ENCODE results near the gene NEUROG2.

NEUROG2 gene

DNA sequence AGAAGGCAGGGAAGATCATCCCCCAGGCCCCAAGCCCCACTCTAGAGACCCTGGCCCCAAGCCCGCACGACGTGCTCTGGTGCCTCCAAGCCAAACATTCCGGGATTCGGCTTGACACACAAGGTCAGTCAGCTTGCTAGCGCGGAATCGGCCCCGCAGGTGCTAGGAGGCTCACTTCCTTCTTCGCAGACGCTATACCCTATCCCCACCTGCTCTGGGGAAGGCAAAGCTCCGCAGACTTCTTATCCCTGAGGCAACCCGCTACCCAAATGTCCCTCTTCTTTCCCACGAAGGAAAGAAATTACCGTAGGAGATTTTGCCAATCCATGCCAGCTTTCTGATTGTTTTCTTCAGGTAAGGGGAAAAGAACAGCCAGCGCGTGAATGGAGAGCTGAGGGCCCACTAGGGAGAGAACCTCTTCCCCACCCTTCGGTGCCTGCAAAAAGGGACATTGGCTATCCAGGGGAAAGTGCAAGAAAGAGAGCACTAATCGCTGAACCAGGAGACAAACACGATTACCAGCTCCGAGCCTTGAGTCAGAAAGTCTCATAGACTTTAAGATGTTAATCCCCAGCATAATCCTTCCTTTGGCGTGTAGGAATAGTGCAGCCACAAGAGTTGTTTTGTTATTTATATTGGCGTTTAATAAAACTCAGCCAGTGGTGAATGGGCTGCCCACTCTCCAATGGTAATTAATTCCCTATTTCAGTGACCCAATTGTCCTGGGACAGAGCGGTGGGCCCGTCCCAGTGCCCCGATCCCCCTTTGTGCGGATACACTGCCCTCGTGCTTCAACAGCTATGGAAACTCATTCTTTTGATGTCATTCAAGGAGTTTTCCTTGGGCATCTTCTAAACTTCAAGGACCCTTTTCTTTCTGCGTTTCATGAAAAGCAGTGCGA, 5.4 kb upstream of the NEUROG2 start:
- WGBS, 2 experiments = 1% methylated on average over 30 of the region's 30 CpGs
- H3K4me3 ChIP-seq (ENCODE audit: insufficient read depth, low read depth, low read length) = no peak overlapping the region
- H3K27me3 ChIP-seq (ENCODE audit: control insufficient read depth, insufficient read depth, low read length, poor library complexity, severe bottlenecking) = peaks cover 98% of the 10 kb centered on the region
- no peaks in the 10 kb centered on the region for H3K36me3 ChIP-seq (ENCODE audit: control insufficient read depth, insufficient read depth, low read length)
- peak overlapping the region; percentile 38 for H3K27ac ChIP-seq (ENCODE audit: insufficient read depth, low read depth, low read length, poor library complexity, severe bottlenecking)
- H3K4me1 ChIP-seq (ENCODE audit: control insufficient read depth, insufficient read depth, low read length) = peaks cover 41% of the 10 kb centered on the region
- no peaks in the 10 kb centered on the region for H3K9me3 ChIP-seq (ENCODE audit: control insufficient read depth, low read length)

- Histone ChIP-seq H3K9me3 (ENCODE audit: control insufficient read depth, low read length) (no peaks in the 10 kb centered on the region), H3K4me1 (ENCODE audit: control insufficient read depth, insufficient read depth, low read length) (peaks cover 45% of the 10 kb centered on the region), H3K27ac (ENCODE audit: insufficient read depth, low read depth, low read length, poor library complexity, severe bottlenecking) (no peak overlapping the region), H3K36me3 (ENCODE audit: control insufficient read depth, insufficient read depth, low read length) (no peaks in the 10 kb centered on the region), H3K4me3 (ENCODE audit: insufficient read depth, low read depth, low read length) (no peak overlapping the region), H3K27me3 (ENCODE audit: control insufficient read depth, insufficient read depth, low read length, poor library complexity, severe bottlenecking) (peaks cover 100% of the 10 kb centered on the region)
- 0 to 2% methylated on average over 25 of the region's 25 CpGs for WGBS, 2 experiments
Observed at GRCh38 chr4:112520598-112521122, 4.7 kb upstream of the NEUROG2 start.

DNA sequence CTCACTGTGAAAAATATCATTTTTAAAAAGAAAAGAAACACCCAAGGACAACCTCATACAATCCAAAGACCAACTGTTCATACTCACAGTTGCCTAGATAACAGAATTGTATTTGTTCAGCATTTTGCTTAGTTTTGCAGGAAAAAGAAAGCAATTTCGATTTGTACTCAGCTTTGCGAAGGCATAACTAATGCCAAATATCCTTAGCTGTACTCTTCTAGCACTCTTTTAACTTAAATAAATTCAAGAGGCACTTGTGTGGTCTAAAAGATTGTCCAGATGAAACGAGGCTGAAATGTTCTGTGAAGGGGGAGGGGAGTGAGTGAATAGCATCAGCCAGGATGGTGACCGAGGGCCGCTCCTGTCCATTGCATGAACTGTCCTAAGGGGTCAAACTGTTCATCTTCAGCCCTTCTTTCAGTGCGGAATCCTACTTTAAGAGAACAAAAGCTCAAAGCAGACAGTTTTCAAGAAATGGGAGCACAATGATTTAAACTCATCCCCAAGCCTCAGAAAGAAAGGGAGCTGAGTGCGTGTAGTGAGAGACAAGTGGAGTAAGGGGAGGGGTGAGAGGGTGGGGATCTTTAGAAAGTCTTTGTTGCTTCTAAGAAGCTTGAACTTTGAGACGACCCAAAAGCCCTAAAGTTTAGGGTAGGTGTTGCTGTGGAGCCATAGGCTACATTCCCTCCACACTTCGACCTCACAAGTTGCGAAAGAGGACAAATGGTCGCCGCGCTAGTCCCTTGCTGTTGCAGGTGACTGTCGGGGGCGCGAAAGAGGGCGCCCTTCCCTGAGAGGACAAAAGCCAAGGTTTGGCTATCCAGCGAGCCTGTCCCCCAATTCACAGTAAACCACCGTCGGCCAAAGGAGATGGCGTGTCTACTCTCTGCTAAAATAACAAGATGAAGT, 4.0 kb upstream of the NEUROG2 start:
- H3K4me1 ChIP-seq (ENCODE audit: control insufficient read depth, insufficient read depth, low read length) = peaks cover 48% of the 10 kb centered on the region
- H3K27ac ChIP-seq (ENCODE audit: insufficient read depth, low read depth, low read length, poor library complexity, severe bottlenecking) = no peak overlapping the region
- H3K27me3 ChIP-seq (ENCODE audit: control insufficient read depth, insufficient read depth, low read length, poor library complexity, severe bottlenecking) = peaks cover 100% of the 10 kb centered on the region
- WGBS, 2 experiments = 3 to 4% methylated on average over 21 of the region's 21 CpGs
- no peak overlapping the region for H3K4me3 ChIP-seq (ENCODE audit: insufficient read depth, low read depth, low read length)
- no peaks in the 10 kb centered on the region for H3K9me3 ChIP-seq (ENCODE audit: control insufficient read depth, low read length)
- H3K36me3 ChIP-seq (ENCODE audit: control insufficient read depth, insufficient read depth, low read length) = no peaks in the 10 kb centered on the region

DNA sequence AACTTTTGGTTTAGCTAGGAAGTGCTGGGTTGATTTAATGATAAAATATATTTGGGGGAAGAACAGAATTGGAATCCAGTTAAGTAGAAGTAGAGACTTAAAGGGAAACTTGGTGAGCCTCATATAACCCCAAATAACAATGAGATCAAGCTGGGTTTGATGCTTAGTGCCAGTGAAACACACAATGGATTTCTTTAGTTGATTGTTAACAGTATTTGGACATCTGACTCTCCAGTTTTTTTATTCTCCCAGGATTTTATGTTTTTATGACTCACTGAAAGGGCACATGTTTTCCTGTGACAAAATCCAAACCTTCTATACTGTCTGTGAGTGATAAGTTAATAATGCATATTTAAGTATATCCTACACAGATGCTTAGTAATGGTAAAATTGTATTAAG, 2.7 kb upstream of the NEUROG2 start:
- Histone ChIP-seq H3K4me1 (ENCODE audit: control insufficient read depth, insufficient read depth, low read length) (peaks cover 51% of the 10 kb centered on the region), H3K27me3 (ENCODE audit: control insufficient read depth, insufficient read depth, low read length, poor library complexity, severe bottlenecking) (peaks cover 100% of the 10 kb centered on the region)

DNA sequence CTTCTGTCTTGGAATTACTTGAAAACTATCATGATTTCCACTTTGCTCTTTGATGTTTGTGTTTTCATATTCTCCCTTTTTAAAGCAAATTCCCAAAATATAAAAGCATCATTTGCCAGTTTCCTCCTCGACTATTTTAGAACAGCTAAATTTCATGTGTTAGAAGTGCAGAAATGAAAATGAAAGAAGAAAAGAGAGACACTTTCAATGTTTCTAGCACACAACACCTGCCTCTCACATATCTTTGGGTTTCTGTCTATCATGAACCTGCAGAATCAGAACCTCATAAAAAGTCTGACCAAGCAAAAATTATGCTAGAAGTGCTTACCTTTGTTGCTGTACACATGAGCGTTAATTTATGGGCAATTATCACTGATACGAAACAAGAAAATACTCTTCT, 1.9 kb upstream of the NEUROG2 start:
- Histone ChIP-seq H3K4me1 (ENCODE audit: control insufficient read depth, insufficient read depth, low read length) (peaks cover 51% of the 10 kb centered on the region), H3K4me3 (ENCODE audit: insufficient read depth, low read depth, low read length) (no peak overlapping the region), H3K27ac (ENCODE audit: insufficient read depth, low read depth, low read length, poor library complexity, severe bottlenecking) (no peak overlapping the region), H3K27me3 (ENCODE audit: control insufficient read depth, insufficient read depth, low read length, poor library complexity, severe bottlenecking) (peaks cover 100% of the 10 kb centered on the region), H3K36me3 (ENCODE audit: control insufficient read depth, insufficient read depth, low read length) (no peaks in the 10 kb centered on the region), H3K9me3 (ENCODE audit: control insufficient read depth, low read length) (no peaks in the 10 kb centered on the region)
- 76 to 85% methylated on average over 2 of the region's 3 CpGs for WGBS, 2 experiments

More for the DNA sequence above, 2.7 kb upstream of the NEUROG2 start:
- Histone ChIP-seq H3K27ac (ENCODE audit: insufficient read depth, low read depth, low read length, poor library complexity, severe bottlenecking) (no peak overlapping the region), H3K4me3 (ENCODE audit: insufficient read depth, low read depth, low read length) (no peak overlapping the region), H3K36me3 (ENCODE audit: control insufficient read depth, insufficient read depth, low read length) (no peaks in the 10 kb centered on the region), H3K9me3 (ENCODE audit: control insufficient read depth, low read length) (no peaks in the 10 kb centered on the region)

GRCh38 chr4:112517067-112517634, 1.2 kb upstream of the NEUROG2 start:
- peak overlapping the region; percentile 27 for H3K4me3 ChIP-seq (ENCODE audit: insufficient read depth, low read depth, low read length)
- peaks cover 100% of the 10 kb centered on the region for H3K27me3 ChIP-seq (ENCODE audit: control insufficient read depth, insufficient read depth, low read length, poor library complexity, severe bottlenecking)
- no peak overlapping the region for H3K27ac ChIP-seq (ENCODE audit: insufficient read depth, low read depth, low read length, poor library complexity, severe bottlenecking)
- no peaks in the 10 kb centered on the region for H3K36me3 ChIP-seq (ENCODE audit: control insufficient read depth, insufficient read depth, low read length)
- H3K4me1 ChIP-seq (ENCODE audit: control insufficient read depth, insufficient read depth, low read length) = peaks cover 49% of the 10 kb centered on the region
- 1% methylated on average over 20 of the region's 20 CpGs for WGBS, 2 experiments
- H3K9me3 ChIP-seq (ENCODE audit: control insufficient read depth, low read length) = no peaks in the 10 kb centered on the region

GRCh38 chr4:112516471-112517066, 589 bp upstream of the NEUROG2 start:
- Histone ChIP-seq H3K36me3 (ENCODE audit: control insufficient read depth, insufficient read depth, low read length) (no peaks in the 10 kb centered on the region), H3K4me1 (ENCODE audit: control insufficient read depth, insufficient read depth, low read length) (peaks cover 45% of the 10 kb centered on the region), H3K27ac (ENCODE audit: insufficient read depth, low read depth, low read length, poor library complexity, severe bottlenecking) (no peak overlapping the region), H3K9me3 (ENCODE audit: control insufficient read depth, low read length) (no peaks in the 10 kb centered on the region), H3K27me3 (ENCODE audit: control insufficient read depth, insufficient read depth, low read length, poor library complexity, severe bottlenecking) (peaks cover 100% of the 10 kb centered on the region), H3K4me3 (ENCODE audit: insufficient read depth, low read depth, low read length) (peak overlapping the region; percentile 27)
- WGBS, 2 experiments = 1% methylated on average over 55 of the region's 55 CpGs

- 1% methylated on average over 96 of the region's 96 CpGs for WGBS, 2 experiments
- peak overlapping the region; percentile 24 for H3K4me3 ChIP-seq (ENCODE audit: insufficient read depth, low read depth, low read length)
Observed at GRCh38 chr4:112515198-112516065, 548 bp downstream of the NEUROG2 start.

DNA sequence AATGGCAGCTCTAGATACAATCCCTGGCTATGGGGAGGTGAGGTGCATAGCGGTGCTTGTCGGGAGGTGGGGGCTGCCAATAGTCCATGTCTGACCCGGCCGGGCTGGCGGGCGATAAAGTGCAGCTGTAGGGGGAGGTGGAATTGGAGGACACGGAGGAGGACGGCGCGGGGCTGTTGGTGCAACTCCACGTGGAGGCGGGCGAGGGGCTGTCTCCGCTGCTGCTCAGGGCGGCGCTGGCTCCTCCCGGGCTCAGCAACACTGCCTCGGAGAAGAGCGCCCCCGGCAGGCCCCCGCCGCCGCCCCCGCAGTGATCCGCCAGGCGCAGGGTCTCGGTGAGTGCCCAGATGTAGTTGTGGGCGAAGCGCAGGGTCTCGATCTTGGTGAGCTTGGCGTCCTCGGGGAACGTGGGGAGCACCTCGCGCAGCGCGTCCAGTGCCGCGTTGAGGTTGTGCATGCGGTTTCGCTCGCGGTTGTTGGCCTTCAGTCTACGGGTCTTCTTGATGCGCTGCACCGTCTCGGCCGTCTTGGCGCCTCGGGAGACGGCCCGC, 1.3 kb downstream of the NEUROG2 start:
- WGBS, 2 experiments = 1% methylated on average over 52 of the region's 52 CpGs
- Histone ChIP-seq H3K4me1 (ENCODE audit: control insufficient read depth, insufficient read depth, low read length) (peaks cover 41% of the 10 kb centered on the region), H3K36me3 (ENCODE audit: control insufficient read depth, insufficient read depth, low read length) (no peaks in the 10 kb centered on the region), H3K9me3 (ENCODE audit: control insufficient read depth, low read length) (no peaks in the 10 kb centered on the region), H3K27ac (ENCODE audit: insufficient read depth, low read depth, low read length, poor library complexity, severe bottlenecking) (no peak overlapping the region), H3K4me3 (ENCODE audit: insufficient read depth, low read depth, low read length) (peak overlapping the region; percentile 24), H3K27me3 (ENCODE audit: control insufficient read depth, insufficient read depth, low read length, poor library complexity, severe bottlenecking) (peaks cover 100% of the 10 kb centered on the region)

More at GRCh38 chr4:112515198-112516065, 548 bp downstream of the NEUROG2 start:
- Histone ChIP-seq H3K4me1 (ENCODE audit: control insufficient read depth, insufficient read depth, low read length) (peaks cover 45% of the 10 kb centered on the region), H3K27me3 (ENCODE audit: control insufficient read depth, insufficient read depth, low read length, poor library complexity, severe bottlenecking) (peaks cover 100% of the 10 kb centered on the region), H3K36me3 (ENCODE audit: control insufficient read depth, insufficient read depth, low read length) (no peaks in the 10 kb centered on the region), H3K9me3 (ENCODE audit: control insufficient read depth, low read length) (no peaks in the 10 kb centered on the region), H3K27ac (ENCODE audit: insufficient read depth, low read depth, low read length, poor library complexity, severe bottlenecking) (no peak overlapping the region)

All from ectodermal cell (in vitro differentiated cells).